GM18520 (cell line): ENCODE results near the gene NPS.

Experiments
- ATAC-seq: cut with Tn5 transposase; IDR thresholded peaks from one replicate; pipeline ENCODE4 v1.9.1; 2021; ENCODE audit not compliant: unreplicated experiment

The NPS gene

GRCh38 chr10:127549009-127549408, at the start of gene NPS:
Gene NPS, plus strand, starts transcription at chr10:127549309. Its CDS starts 60 bp downstream, at chr10:127549369.
- no peak for ATAC-seq

GRCh38 chr10:127500127-127500526, 49.0 kb upstream of the NPS start:
- no peak for ATAC-seq

- ATAC-seq: no peak
These were observed 43.0 kb upstream of the NPS start for GRCh38 chr10:127506094-127506493.

DNA sequence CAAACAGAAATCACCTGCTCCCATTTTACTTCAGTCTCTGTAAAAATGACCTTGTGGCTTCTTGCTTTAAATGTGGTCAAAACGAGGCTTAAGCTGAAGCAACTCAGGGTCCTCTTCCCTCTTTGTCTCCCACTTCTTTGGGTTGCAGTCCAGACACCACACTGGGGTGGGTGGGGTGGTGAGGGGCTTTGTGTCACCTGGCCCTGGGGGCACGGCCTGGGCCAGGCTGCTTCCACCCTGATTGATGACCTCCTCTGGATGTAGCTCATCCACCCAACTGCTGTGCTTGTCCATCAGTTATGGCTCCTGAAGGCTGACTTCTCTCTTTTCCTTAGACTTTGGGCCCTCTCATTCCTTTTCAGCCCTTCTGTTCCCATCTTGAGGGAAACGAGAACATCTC, 26.8 kb upstream of the NPS start:
- no peak for ATAC-seq

DNA sequence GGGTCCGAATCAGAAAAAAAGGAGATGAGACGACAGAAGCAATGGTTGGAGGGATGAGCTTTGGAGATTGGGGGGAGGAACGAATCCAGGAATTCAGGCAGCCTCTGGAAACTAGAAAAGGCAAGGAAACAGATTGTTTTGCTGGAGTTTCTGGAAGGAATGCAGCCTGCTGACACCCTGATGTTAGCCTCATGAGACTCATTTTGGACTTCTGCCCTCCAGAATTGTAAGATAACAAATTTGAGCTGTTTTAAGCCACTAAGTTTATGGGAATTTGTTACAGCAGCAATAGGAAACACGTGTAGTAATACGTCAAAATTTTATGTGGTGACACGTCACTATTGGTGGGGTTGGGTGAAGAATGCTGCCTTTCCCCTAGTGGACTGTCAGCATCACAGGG, 25.6 kb upstream of the NPS start:
- no peak for ATAC-seq

GRCh38 chr10:127524229-127524628, 24.9 kb upstream of the NPS start:
- no peak for ATAC-seq

GRCh38 chr10:127524908-127525665, 24.0 kb upstream of the NPS start:
- no peak for ATAC-seq

- no peak for ATAC-seq
These were observed 23.4 kb upstream of the NPS start for GRCh38 chr10:127525686-127526085.

- ATAC-seq: no peak
These were observed 22.9 kb upstream of the NPS start for GRCh38 chr10:127526161-127526560.

DNA sequence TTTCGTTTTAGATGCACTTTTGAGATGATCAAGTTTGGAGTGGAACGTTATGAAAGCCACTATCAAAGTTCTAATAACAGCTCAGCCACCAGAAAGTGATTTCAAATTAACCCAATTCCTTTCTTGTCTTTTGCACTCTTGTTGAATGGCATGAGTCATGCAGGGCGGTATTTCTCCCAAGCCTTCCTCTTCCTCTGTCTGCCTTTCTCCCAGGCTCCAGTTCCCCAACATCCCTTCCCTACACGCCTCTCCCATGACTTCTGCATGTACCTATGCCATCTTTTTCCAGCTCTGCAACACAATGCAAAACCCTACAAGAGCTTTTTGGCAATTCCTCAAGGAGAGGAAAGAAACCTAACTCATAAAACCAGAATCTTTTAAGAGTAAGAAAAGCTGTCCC, 21.8 kb upstream of the NPS start:
- no peak for ATAC-seq

GRCh38 chr10:127527891-127528290, 21.2 kb upstream of the NPS start:
- ATAC-seq: no peak

GRCh38 chr10:127532193-127532592, 16.9 kb upstream of the NPS start:
- ATAC-seq: no peak

GRCh38 chr10:127532659-127533058, 16.4 kb upstream of the NPS start:
- no peak for ATAC-seq

GRCh38 chr10:127534074-127534473, 15.0 kb upstream of the NPS start:
- no peak for ATAC-seq

DNA sequence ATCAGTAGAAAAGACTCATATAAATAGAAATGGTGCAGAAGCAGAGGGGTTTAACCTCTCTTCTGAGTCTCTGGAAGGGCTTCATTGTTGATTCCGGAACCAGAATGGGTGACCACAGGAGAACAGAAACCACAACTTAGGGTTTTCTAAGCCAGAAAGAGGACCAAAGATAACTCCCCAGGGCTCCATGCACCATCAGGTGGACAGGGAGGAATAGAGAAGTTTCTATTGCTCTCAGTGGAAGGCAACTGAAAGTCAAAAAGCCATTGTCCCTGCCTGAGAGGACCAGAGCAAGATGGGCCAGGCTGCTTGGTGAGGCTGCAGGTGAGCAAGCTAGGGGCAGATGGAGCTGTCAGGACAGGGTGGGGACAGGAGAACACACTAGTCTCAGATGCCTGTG, 14.6 kb upstream of the NPS start:
- ATAC-seq: no peak

GRCh38 chr10:127535802-127536515, 13.2 kb upstream of the NPS start:
- ATAC-seq: no peak

GRCh38 chr10:127536972-127537760, 11.9 kb upstream of the NPS start:
- ATAC-seq: no peak

DNA sequence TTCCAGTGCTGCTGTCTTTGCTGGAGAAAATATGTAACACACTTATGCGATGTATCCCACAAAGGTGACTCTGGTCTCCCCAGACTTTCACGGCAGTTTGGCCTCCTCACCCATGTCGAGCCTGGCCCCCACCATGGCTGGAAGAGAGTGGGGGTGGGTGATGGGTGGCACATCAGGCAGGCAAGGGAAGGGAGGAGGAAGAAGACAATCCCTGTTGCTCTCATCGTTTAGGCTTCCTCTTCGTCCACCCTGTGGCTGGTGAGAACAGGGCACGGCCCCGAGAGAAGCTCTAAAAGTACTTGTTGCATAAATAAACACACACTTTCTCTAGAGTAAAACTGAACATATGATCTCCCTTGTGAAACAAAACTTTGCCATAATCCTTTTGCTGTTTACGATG, 11.2 kb upstream of the NPS start:
- no peak for ATAC-seq

DNA sequence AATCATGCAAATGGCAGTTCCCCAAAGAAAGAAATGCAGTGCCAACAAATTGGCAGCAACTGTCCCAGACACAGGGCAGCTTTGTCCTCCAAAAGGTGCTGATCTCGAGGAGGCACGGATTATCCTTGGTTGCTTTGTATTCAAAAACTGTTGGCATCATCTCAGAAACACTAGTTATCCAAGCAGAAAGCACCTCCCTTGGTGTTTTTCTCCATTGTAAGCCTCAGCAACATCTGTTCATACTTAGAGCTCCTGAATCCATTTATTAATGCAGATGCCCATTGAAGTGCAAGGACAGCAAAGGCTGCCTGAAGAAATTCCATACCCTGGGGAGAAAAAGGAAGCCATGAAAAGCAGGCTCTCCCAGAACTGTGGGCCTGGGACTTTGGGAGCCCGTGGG, 1.1 kb upstream of the NPS start:
- ATAC-seq: no peak

DNA sequence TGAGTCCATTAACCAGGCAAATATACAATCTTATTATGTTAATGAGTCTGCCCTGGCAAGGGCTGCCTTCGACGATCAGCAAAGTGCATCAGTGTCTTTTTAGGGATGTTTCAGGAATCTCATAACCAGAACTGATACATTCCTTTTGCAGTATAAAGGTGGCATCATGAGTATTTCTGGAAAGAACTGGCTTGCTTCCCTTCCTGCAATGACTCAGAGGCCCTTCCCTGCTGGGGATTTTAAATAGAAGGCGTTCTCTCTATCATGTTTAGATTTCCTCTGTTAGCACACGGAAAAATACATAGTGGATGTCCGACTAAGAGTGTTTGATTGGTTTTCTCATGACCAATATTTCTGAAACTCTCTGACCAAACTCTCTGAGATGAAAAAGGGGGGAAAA, 1.8 kb downstream of the NPS start:
- ATAC-seq: no peak

DNA sequence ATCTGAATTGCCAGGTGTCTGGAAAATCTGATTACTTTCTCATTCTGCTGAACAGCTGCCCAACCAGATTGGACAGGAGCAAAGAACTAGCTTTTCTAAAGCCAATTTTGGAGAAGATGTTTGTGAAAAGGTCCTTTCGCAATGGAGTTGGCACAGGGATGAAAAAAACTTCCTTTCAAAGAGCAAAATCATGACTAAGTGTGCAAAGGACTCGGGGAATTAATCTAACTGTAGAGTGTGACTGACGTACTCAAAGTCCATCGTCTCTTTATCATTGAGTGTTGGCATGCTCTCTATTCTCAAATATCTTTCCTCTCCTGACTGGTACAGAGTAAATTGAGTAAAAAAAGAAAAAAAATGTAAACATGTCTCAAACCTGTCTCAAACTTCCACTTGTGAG, 3.3 kb downstream of the NPS start:
- ATAC-seq: no peak

- ATAC-seq: no peak
These were observed 4.3 kb downstream of the NPS start for GRCh38 chr10:127553417-127553816.
